GF-D8 (cell line): ENCODE data around the gene NR2E1.

ENCODE experiments used
- DNase-seq: peaks from one replicate; lab custom pipeline; 2025; lab: John Stamatoyannopoulos, UW

NR2E1 gene

GRCh38 chr6:108171291-108171917, 5.6 kb downstream of the NR2E1 start:
- DNase-seq, result no peak

GRCh38 chr6:108171918-108172516, 6.2 kb downstream of the NR2E1 start:
- DNase-seq, result no peak

GRCh38 chr6:108174371-108175175, 8.8 kb downstream of the NR2E1 start:
- no peak for DNase-seq

GRCh38 chr6:108175176-108175591, 9.4 kb downstream of the NR2E1 start:
- DNase-seq, result no peak

GRCh38 chr6:108175592-108176279, 9.9 kb downstream of the NR2E1 start:
- DNase-seq, result no peak

- DNase-seq, result no peak
These were observed 10.7 kb downstream of the NR2E1 start for GRCh38 chr6:108176281-108177089.

- no peak for DNase-seq
These were observed 13.9 kb downstream of the NR2E1 start for GRCh38 chr6:108179741-108180140.

- no peak for DNase-seq
These were observed 14.4 kb downstream of the NR2E1 start for GRCh38 chr6:108180266-108180665.

- no peak for DNase-seq
These were observed 15.0 kb downstream of the NR2E1 start for GRCh38 chr6:108180776-108181175.

- no peak for DNase-seq
These were observed 20.4 kb downstream of the NR2E1 start for GRCh38 chr6:108186226-108186625.

GRCh38 chr6:108187519-108187918, 21.7 kb downstream of the NR2E1 start:
- DNase-seq, result no peak

GRCh38 chr6:108193131-108193530, 27.3 kb downstream of the NR2E1 start:
- no peak for DNase-seq

GRCh38 chr6:108193835-108194234, 28.0 kb downstream of the NR2E1 start:
- no peak for DNase-seq

- no peak for DNase-seq
These were observed 28.7 kb downstream of the NR2E1 start for GRCh38 chr6:108194503-108194902.

GRCh38 chr6:108195209-108195608, 29.4 kb downstream of the NR2E1 start:
- no peak for DNase-seq

GRCh38 chr6:108198761-108199498, 33.1 kb downstream of the NR2E1 start:
- no peak for DNase-seq

GRCh38 chr6:108200186-108200585, 34.4 kb downstream of the NR2E1 start:
- no peak for DNase-seq

GRCh38 chr6:108200631-108201030, 34.8 kb downstream of the NR2E1 start:
- no peak for DNase-seq

- no peak for DNase-seq
These were observed 37.6 kb downstream of the NR2E1 start for GRCh38 chr6:108203189-108204112.

- DNase-seq, result no peak
These were observed 41.2 kb downstream of the NR2E1 start for GRCh38 chr6:108207013-108207412.
